HCT116 (cell line): ENCODE measurements around the gene THRB. TPM values are rescaled to one million over a fixed set of nuclear protein-coding genes. Genes with fewer than 3 reads are reported as not detected.

Source experiments
- ATAC-seq: fragments of 200-7000 bp; cut with Tn5 transposase; 2 replicates; pipeline ENCODE4 v1.9.1; 2020; ENCODE audit warnings: mild to moderate bottlenecking, moderate library complexity
- BruUV-seq: library from RNA; stranded (reverse); fragments of 400-500 nt; replicated peaks from 2 replicates; lab custom pipeline; 2021; lab: Mats Ljungman, UMichigan
- CTCF ChIA-PET: fragments of 300-600 bp; sonication (Branson Sonifier 250); formaldehyde crosslinking; loops from one replicate; lab custom pipeline; 2021; ENCODE audit warnings: antibody characterized with exemption; lab: Charles Lee
- POLR2A ChIA-PET: fragments of 300-600, 350-600 bp; sonication (Branson Sonifier 250); formaldehyde crosslinking; loops from one replicate; lab custom pipeline; 2021; ENCODE audit warnings: antibody characterized with exemption; lab: Charles Lee
- RAD21 ChIA-PET, 2 experiments: fragments of 300-600 bp; sonication (Branson Sonifier 250); formaldehyde crosslinking; loops; one replicate each; lab custom pipeline; 2023; ENCODE audit warnings: low total read pairs in 2 of 2; ENCODE audit not compliant: uncharacterized antibody in 2 of 2, unreplicated experiment in 2 of 2, low non-redundant PET in 1 of 2; lab: Charles Lee
- DNase-seq: peaks from one replicate; pipeline ENCODE4 v3.0.0-alpha.2; 2010; ENCODE audit warnings: low read depth, low spot score
- H2AFZ ChIP-seq: fragments of 200-600 bp; shearing (Covaris generic), sonication (generic); 2 replicates; pipeline ENCODE4 v1.6.1; 2017; ENCODE audit warnings: low read depth, mixed run types, mixed read lengths, antibody characterized with exemption, low read length; ENCODE audit not compliant: poor library complexity, severe bottlenecking
- H3K27ac ChIP-seq: 2 replicates; pipeline ENCODE4 v1.5.1; 2012; ENCODE audit warnings: low read depth, low read length
- H3K27me3 ChIP-seq: fragments of 200-600 bp; sonication (generic); 2 replicates; pipeline ENCODE4 v1.6.1; 2016; ENCODE audit warnings: mixed run types, low read length, mixed read lengths; ENCODE audit not compliant: insufficient read depth
- H3K36me3 ChIP-seq, 2 experiments: fragments of 200-500 bp in 1 of 2; fragments of 200-600 bp in 1 of 2; sonication (Bioruptor generic) in 1 of 2; sonication (generic) in 1 of 2; 2 replicates each; pipeline versions ENCODE4 v1.5.1 to v1.6.1; 2014 to 2016; ENCODE audit warnings: low read length in 2 of 2, inconsistent platforms in 1 of 2, mixed read lengths in 1 of 2, mixed run types in 1 of 2; ENCODE audit not compliant: insufficient read depth in 2 of 2, control insufficient read depth in 1 of 2
- H3K4me1 ChIP-seq, 2 experiments: fragments of 200-600 bp in 1 of 2; sonication (generic) in 1 of 2; 2 replicates each; pipeline versions ENCODE4 v1.5.1 to v1.6.1; 2012 to 2017; ENCODE audit warnings: low read length in 2 of 2, inconsistent platforms in 1 of 2, mild to moderate bottlenecking in 1 of 2, mixed read lengths in 1 of 2, mixed run types in 1 of 2, moderate library complexity in 1 of 2; ENCODE audit not compliant: insufficient read depth in 2 of 2, control insufficient read depth in 1 of 2
- H3K4me2 ChIP-seq: fragments of 200-600 bp; sonication (generic); 2 replicates; pipeline ENCODE4 v1.6.1; 2017; ENCODE audit warnings: mixed run types, low read length, mixed read lengths
- H3K4me3 ChIP-seq, 2 experiments: fragments of 200-600 bp in 1 of 2; sonication (generic) in 1 of 2; replicated peaks in 1 of 2; 2 replicates each; pipeline ENCODE4 v1.5.1; 2011 to 2016; ENCODE audit warnings: low read length in 2 of 2, control low read depth in 1 of 2, low read depth in 1 of 2, mild to moderate bottlenecking in 1 of 2, mixed read lengths in 1 of 2, mixed run types in 1 of 2
- H3K79me2 ChIP-seq: fragments of 200-600 bp; sonication (generic); 2 replicates; pipeline ENCODE4 v1.6.1; 2017; ENCODE audit warnings: mild to moderate bottlenecking, mixed run types, low read length, moderate library complexity, mixed read lengths; ENCODE audit not compliant: insufficient read depth
- H3K9ac ChIP-seq: fragments of 200-600 bp; sonication (generic); 2 replicates; pipeline ENCODE4 v1.6.1; 2016; ENCODE audit warnings: low read length, mixed read lengths
- H3K9me2 ChIP-seq: fragments of 200-600 bp; sonication (generic), shearing (Covaris generic); 2 replicates; pipeline ENCODE4 v1.6.1; 2017; ENCODE audit warnings: mixed run types, mild to moderate bottlenecking, moderate library complexity; ENCODE audit not compliant: insufficient read depth
- H3K9me3 ChIP-seq, 2 experiments: fragments of 200-500 bp in 1 of 2; fragments of 200-600 bp in 1 of 2; sonication (Bioruptor generic) in 1 of 2; sonication (generic) in 1 of 2; 2 replicates each; pipeline ENCODE4 v1.6.1; 2014 to 2017; ENCODE audit warnings: low read length in 2 of 2, mixed read lengths in 2 of 2, inconsistent platforms in 1 of 2, low read depth in 1 of 2, mild to moderate bottlenecking in 1 of 2, mixed run types in 1 of 2, moderate library complexity in 1 of 2; ENCODE audit not compliant: control insufficient read depth in 1 of 2, insufficient read depth in 1 of 2
- H4K20me1 ChIP-seq: fragments of 200-600 bp; sonication (generic), shearing (Covaris generic); 2 replicates; pipeline ENCODE4 v1.6.1; 2017; ENCODE audit warnings: mixed run types, mild to moderate bottlenecking, moderate library complexity; ENCODE audit not compliant: insufficient read depth
- ATF3 ChIP-seq: IDR thresholded peaks from 2 replicates; pipeline ENCODE4 v1.6.1; 2012
- CBX3 ChIP-seq: IDR thresholded peaks from 2 replicates; pipeline ENCODE4 v1.6.1; 2012; ENCODE audit warnings: low read depth
- CEBPB ChIP-seq: IDR thresholded peaks from 2 replicates; pipeline ENCODE4 v1.6.1; 2012; ENCODE audit warnings: low read depth
- EGR1 ChIP-seq: IDR thresholded peaks from 2 replicates; pipeline ENCODE4 v1.6.1; 2012; ENCODE audit warnings: low read depth
- ELF1 ChIP-seq: IDR thresholded peaks from 2 replicates; pipeline ENCODE4 v1.6.1; 2012; ENCODE audit warnings: low read depth, borderline replicate concordance
- EZH2 ChIP-seq: fragments of 200-600 bp; sonication (generic); IDR thresholded peaks from 2 replicates; pipeline ENCODE4 v1.6.1; 2017; ENCODE audit warnings: antibody characterized with exemption, mixed run types
- EZH2phosphoT487 ChIP-seq: fragments of 200-600 bp; IDR thresholded peaks from 2 replicates; pipeline ENCODE4 v1.6.1; 2018; ENCODE audit warnings: antibody characterized with exemption, borderline replicate concordance
- JUND ChIP-seq: IDR thresholded peaks from 2 replicates; pipeline ENCODE4 v1.6.1; 2012
- POLR2A ChIP-seq: IDR thresholded peaks from 2 replicates; pipeline ENCODE4 v1.7.0; 2011; ENCODE audit warnings: borderline replicate concordance; ENCODE audit not compliant: insufficient read depth, insufficient read length; ENCODE audit errors: extremely low read depth
- SIN3A ChIP-seq: IDR thresholded peaks from 2 replicates; pipeline ENCODE4 v1.6.1; 2012; ENCODE audit warnings: low read depth
- SP1 ChIP-seq: IDR thresholded peaks from 2 replicates; pipeline ENCODE4 v1.6.1; 2012; ENCODE audit warnings: low read depth
- SRF ChIP-seq: IDR thresholded peaks from 2 replicates; pipeline ENCODE4 v1.6.1; 2012; ENCODE audit warnings: low read depth
- TCF7L2 ChIP-seq: IDR thresholded peaks from 2 replicates; pipeline ENCODE4 v1.7.0; 2011; ENCODE audit warnings: borderline replicate concordance, inconsistent platforms; ENCODE audit not compliant: insufficient read depth, insufficient read length; ENCODE audit errors: extremely low read depth
- YY1 ChIP-seq: IDR thresholded peaks from 2 replicates; pipeline ENCODE4 v1.6.1; 2011; ENCODE audit warnings: low read length, low read depth, moderate library complexity, mild to moderate bottlenecking; ENCODE audit not compliant: insufficient replicate concordance; ENCODE audit errors: extremely low read depth
- ZFX ChIP-seq: fragments of 450-650 bp; IDR thresholded peaks from 2 replicates; pipeline ENCODE4 v1.6.1; 2017
- ZNF274 ChIP-seq: fragments of 200-500 bp; sonication (Bioruptor generic); IDR thresholded peaks from 2 replicates; pipeline ENCODE4 v1.6.1; 2014; ENCODE audit warnings: mild to moderate bottlenecking, low read depth, low read length, inconsistent platforms
- intact Hi-C: fragments of 100-400 bp; cut with micrococcal nuclease; formaldehyde crosslinking; loops from 2 replicates; pipeline ENCODE4 v1.10.0; 2022
- total RNA-seq: library from RNA; stranded (reverse); gene quantifications from one replicate; pipeline ENCODE4 v1.2.1, GENCODE V29; 2021; ENCODE audit not compliant: unreplicated experiment
- TF ChIP-seq, protein P1 (sequence below), 3 experiments: fragments of 200-600 bp in 1 of 3; sonication (generic) in 1 of 3; IDR thresholded peaks in 2 of 3; conservative IDR thresholded peaks in 1 of 3; 2 replicates each; pipeline ENCODE4 v1.5.1; 2012 to 2017; ENCODE audit warnings: low read depth in 2 of 3, low read length in 2 of 3, antibody characterized with exemption in 1 of 3, borderline replicate concordance in 1 of 3, control low read depth in 1 of 3, mild to moderate bottlenecking in 1 of 3, mixed read lengths in 1 of 3, mixed run types in 1 of 3, moderate library complexity in 1 of 3; ENCODE audit not compliant: insufficient read depth in 1 of 3
- TF ChIP-seq, protein P2 (sequence below): IDR thresholded peaks from 2 replicates; pipeline ENCODE4 v1.6.1; 2012; ENCODE audit warnings: low read depth

Gene THRB
- total RNA-seq, 1 experiment from 2014 or later = 2.5 TPM

DNA sequence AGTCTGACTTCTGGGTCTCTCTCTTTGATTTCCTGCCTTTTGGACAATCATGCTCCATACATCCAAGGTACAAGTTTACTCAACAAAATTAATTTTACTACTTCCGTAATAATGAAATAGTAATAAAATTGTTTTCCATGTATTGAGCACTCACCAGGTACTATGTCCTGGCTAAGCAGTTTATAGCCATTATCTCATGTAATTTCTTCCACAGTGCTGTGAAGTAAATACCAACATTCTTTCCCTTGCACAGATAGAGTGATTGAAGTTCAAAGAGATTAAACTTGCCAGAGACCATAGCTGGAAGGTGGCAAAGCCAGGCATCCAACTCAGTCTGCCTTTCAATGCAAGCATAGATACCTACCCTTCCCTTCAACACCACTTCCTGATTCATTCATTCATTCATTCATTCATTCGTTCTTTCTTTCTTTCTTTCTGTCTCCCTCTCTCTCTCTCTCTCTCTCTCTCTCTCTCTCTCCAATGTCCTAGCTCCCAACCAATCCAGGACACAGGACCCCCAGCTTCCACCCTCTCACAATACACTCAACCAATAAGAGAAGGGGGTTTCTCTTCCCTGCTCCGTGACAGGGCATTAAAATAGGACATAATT is 12.4 kb downstream of the THRB start:
- ChIA-PET RAD21 (no interaction called here), POLR2A (no interaction called here), CTCF (no interaction called here)
- Histone ChIP-seq H3K9ac (no peak overlapping the region), H3K27ac (no peak overlapping the region), H3K79me2 (no peaks in the 10 kb centered on the region), H3K4me3 (no peak overlapping the region), H2AFZ (no peak overlapping the region), H4K20me1 (no peaks in the 10 kb centered on the region), H3K9me2 (no peaks in the 10 kb centered on the region), H3K4me2 (no peak overlapping the region), H3K36me3 (no peaks in the 10 kb centered on the region), H3K9me3 (no peaks in the 10 kb centered on the region), H3K27me3 (no peaks in the 10 kb centered on the region), H3K4me1 (no peaks in the 10 kb centered on the region)
- TF ChIP-seq EGR1 (no peak), ZFX (no peak), CBX3 (no peak), EZH2phosphoT487 (no peak), ATF3 (no peak), YY1 (no peak), ELF1 (no peak), CEBPB (no peak), ZNF274 (no peak), SP1 (no peak), SIN3A (no peak), SRF (no peak), TCF7L2 (no peak), POLR2A (no peak), JUND (no peak), EZH2 (no peak)
- TF ChIP-seq, protein P1, sequence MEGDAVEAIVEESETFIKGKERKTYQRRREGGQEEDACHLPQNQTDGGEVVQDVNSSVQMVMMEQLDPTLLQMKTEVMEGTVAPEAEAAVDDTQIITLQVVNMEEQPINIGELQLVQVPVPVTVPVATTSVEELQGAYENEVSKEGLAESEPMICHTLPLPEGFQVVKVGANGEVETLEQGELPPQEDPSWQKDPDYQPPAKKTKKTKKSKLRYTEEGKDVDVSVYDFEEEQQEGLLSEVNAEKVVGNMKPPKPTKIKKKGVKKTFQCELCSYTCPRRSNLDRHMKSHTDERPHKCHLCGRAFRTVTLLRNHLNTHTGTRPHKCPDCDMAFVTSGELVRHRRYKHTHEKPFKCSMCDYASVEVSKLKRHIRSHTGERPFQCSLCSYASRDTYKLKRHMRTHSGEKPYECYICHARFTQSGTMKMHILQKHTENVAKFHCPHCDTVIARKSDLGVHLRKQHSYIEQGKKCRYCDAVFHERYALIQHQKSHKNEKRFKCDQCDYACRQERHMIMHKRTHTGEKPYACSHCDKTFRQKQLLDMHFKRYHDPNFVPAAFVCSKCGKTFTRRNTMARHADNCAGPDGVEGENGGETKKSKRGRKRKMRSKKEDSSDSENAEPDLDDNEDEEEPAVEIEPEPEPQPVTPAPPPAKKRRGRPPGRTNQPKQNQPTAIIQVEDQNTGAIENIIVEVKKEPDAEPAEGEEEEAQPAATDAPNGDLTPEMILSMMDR (IDR thresholded peaks at IDR 0.05 in 2 of 3, conservative IDR thresholded peaks at IDR 0.05 in 1 of 3; ENCODE audit: borderline replicate concordance in 1 of 3, insufficient read depth in 1 of 3, low read depth in 2 of 3, low read length in 2 of 3) = no peak
- TF ChIP-seq, protein P2, sequence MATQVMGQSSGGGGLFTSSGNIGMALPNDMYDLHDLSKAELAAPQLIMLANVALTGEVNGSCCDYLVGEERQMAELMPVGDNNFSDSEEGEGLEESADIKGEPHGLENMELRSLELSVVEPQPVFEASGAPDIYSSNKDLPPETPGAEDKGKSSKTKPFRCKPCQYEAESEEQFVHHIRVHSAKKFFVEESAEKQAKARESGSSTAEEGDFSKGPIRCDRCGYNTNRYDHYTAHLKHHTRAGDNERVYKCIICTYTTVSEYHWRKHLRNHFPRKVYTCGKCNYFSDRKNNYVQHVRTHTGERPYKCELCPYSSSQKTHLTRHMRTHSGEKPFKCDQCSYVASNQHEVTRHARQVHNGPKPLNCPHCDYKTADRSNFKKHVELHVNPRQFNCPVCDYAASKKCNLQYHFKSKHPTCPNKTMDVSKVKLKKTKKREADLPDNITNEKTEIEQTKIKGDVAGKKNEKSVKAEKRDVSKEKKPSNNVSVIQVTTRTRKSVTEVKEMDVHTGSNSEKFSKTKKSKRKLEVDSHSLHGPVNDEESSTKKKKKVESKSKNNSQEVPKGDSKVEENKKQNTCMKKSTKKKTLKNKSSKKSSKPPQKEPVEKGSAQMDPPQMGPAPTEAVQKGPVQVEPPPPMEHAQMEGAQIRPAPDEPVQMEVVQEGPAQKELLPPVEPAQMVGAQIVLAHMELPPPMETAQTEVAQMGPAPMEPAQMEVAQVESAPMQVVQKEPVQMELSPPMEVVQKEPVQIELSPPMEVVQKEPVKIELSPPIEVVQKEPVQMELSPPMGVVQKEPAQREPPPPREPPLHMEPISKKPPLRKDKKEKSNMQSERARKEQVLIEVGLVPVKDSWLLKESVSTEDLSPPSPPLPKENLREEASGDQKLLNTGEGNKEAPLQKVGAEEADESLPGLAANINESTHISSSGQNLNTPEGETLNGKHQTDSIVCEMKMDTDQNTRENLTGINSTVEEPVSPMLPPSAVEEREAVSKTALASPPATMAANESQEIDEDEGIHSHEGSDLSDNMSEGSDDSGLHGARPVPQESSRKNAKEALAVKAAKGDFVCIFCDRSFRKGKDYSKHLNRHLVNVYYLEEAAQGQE = no peak
- no peak for ATAC-seq
- DNase-seq = no peak
- intact Hi-C loops = no loop called here
- no TSS peak for BruUV-seq
